GM21390 (cell line): Measurements from ENCODE around the gene CYP4F22.
"Not testable (repeated sequence)": the region's sequence is repeated elsewhere in the genome, so short reads cannot be mapped to it uniquely, and the experiment has no call there.

Experiments
- ATAC-seq: cut with Tn5 transposase; IDR thresholded peaks from one replicate; pipeline ENCODE4 v1.9.1; 2021; ENCODE audit not compliant: unreplicated experiment

CYP4F22 gene

GRCh38 chr19:15508035-15508710 lies at the start of gene CYP4F22:
CYP4F22 (plus strand) TSS chr19:15508525; CDS start chr19:15525337, 16,812 bp downstream.
- no peak for ATAC-seq

- ATAC-seq, result no peak
Observed at GRCh38 chr19:15461694-15462093, 46.6 kb upstream of the CYP4F22 start.

GRCh38 chr19:15463861-15464371 lies 44.4 kb upstream of the CYP4F22 start:
- ATAC-seq, result no peak

GRCh38 chr19:15464394-15465385 lies 43.6 kb upstream of the CYP4F22 start, which contains the start of gene RASAL3:
RASAL3 (minus strand) TSS chr19:15464544; CDS start chr19:15464358, 186 bp downstream.
- ATAC-seq, result no peak

- ATAC-seq, result peak; percentile 66
Observed at GRCh38 chr19:15466851-15467733, 41.2 kb upstream of the CYP4F22 start.

GRCh38 chr19:15467734-15468214 lies 40.6 kb upstream of the CYP4F22 start:
- no peak for ATAC-seq

- ATAC-seq, result no peak
Observed at GRCh38 chr19:15468675-15469512, 39.4 kb upstream of the CYP4F22 start.

- ATAC-seq, result no peak
Observed at GRCh38 chr19:15469513-15470297, 38.6 kb upstream of the CYP4F22 start.

- ATAC-seq, result no peak
Observed at GRCh38 chr19:15471639-15472101, 36.7 kb upstream of the CYP4F22 start.

- ATAC-seq, result not testable (repeated sequence)
Observed at GRCh38 chr19:15473821-15474220, 34.5 kb upstream of the CYP4F22 start.

GRCh38 chr19:15475169-15475568 lies 33.2 kb upstream of the CYP4F22 start:
- ATAC-seq, result no peak

GRCh38 chr19:15475611-15476010 lies 32.7 kb upstream of the CYP4F22 start:
- ATAC-seq, result no peak

- no peak for ATAC-seq
Observed at GRCh38 chr19:15476325-15476724, 32.0 kb upstream of the CYP4F22 start.

GRCh38 chr19:15479391-15480345 lies 28.7 kb upstream of the CYP4F22 start, which contains the start of gene PGLYRP2:
PGLYRP2 (minus strand) TSS chr19:15479501; CDS start chr19:15479371, 130 bp downstream.
- ATAC-seq, result no peak

- not testable (repeated sequence) for ATAC-seq
Observed at GRCh38 chr19:15480996-15481395, 27.3 kb upstream of the CYP4F22 start.

- ATAC-seq, result not testable (repeated sequence)
Observed at GRCh38 chr19:15485768-15486167, 22.6 kb upstream of the CYP4F22 start.

GRCh38 chr19:15487038-15487437 lies 21.3 kb upstream of the CYP4F22 start:
- ATAC-seq, result no peak
